Left kidney (tissue), 2 donors: Measurements from ENCODE around the gene ACACB. TPM values are rescaled to one million over a fixed set of nuclear protein-coding genes. Genes with fewer than 3 reads are reported as not detected.

Experiments
- DNase-seq: peaks from one replicate; pipeline ENCODE4 v3.0.0-alpha.2; 2013
- polyA plus RNA-seq: library from polyadenylated mRNA; unstranded; fragments of 120-200 nt; gene quantifications from one replicate; pipeline ENCODE4 v1.2.1, GENCODE V29; 2013; ENCODE audit not compliant: insufficient read length

Gene ACACB
- polyA plus RNA-seq, 1 donor, result 28.2 TPM

DNA sequence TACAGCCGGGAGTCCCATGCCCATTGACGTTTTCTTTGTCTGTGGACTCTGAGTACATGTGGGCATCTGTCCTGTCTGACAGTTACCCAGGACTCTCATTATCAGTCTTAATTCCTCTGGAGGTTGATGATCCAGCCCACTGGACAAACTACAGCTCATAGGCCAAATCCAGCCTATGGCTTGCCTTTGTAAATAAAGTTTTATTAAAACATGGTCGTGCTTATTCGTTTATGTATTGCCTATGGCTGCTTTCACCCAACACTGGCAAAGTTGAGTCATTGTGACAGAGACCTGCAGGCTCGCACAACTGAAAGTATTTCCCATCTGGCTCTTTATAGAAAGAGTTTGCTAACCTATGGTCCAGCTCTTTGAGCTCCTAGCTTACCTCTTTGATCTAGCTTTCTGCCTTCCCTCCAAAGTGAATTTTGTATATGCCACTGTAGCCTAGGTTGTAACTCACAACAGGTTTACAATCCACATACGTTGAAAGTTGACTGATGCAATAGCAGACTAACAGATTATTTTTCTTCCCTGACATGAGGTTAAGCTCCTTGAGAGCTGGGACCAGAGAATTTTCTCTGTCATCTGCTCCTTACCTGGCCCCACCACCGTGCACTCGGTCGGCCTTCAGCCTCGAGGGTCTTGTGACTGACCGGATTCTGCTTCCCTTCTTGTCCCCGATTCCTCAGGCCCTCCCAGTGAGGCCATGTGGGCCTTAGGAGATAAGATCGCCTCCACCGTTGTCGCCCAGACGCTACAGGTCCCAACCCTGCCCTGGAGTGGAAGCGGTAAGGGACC lies 57.3 kb downstream of the ACACB start:
- DNase-seq, result no peak

DNA sequence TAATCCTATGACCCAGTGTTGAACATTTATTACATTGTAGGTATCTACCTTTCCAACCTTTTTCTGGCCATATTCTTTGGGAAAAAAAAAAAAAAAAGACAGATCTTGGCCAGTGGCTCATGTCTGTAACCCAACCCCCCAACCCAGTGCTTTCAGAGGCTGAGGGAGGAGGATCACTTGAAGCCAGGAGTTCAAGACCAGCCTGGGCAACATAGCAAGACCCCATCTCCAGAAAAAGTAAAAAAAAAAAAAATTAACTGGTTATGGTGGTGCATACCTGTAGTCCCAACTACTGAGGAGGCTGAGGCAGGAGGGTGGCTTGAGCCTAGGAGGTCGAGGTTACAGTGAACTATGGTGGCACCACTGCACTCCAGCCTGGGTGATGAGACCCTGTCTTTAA lies 58.1 kb downstream of the ACACB start:
- DNase-seq, result no peak

DNA sequence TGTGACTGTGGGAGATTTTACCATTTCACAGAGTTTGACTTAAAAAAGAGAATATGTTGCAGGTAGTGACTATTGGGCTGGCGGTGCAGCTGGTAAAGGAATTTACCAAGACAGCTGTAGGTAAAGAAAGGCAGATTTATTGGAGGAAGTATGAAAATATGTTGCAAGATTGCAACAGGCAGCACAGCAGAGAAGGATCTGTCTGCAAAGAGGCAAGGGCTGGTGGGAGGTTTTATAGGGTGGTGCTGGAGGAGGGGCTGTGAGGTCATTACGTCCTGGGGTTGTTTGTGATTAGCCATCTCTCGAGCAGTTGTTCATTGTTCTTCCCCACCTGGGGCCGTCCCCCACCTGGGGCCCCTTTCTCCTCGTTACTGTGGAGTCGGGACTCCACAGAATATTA lies 62.1 kb downstream of the ACACB start:
- DNase-seq, result no peak

DNA sequence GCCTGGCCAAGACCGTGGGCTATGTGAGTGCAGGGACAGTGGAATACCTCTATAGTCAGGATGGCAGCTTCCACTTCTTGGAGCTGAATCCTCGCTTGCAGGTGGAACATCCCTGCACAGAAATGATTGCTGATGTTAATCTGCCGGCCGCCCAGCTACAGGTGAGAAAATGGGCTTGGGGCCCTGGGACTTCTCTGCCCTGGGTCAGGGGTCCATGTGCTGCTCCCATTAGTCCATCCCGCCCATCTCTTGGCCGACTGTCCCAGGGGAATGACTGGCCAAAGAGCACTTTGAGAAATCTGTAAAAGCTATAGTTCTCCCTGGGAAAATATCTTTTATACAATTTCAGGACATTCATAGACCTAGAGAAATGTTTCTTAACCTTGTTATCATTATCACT lies 63.5 kb downstream of the ACACB start:
- DNase-seq, result no peak

DNA sequence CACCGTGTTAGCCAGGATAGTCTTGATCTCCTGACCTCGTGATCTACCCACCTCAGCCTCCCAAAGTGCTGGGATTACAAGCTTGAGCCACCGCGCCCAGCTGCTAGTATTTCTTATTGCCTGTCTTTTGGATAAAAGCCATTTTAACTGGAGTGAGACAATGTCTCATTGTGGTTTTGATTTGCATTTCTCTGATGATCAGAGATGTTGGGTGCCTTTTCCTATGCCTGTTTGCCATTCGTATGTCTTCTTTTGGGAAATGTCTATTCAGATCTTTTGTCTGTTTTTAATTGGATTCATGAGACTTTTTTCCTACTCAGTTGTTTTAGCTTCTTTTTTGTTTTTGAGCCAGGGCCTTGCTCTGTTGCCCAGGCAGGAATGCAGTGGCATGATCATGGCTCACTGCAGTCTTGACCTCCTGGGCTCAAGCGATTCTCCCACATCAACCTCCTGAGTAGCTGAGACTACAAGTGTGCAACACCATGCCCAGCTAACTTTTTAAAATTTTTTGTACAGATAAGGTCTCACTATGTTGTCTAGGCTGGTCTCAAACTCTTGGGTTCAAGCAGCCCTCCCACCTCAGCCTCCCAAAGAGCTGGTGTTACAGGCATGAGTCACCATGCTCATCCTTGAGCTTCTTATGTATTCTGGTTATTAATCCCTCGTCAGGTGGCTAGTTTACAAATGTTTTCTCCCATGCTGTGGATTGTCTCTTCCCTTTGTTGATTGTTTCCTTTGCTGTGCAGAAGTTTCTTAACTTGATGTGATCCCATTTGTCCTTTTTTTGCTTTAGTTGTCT lies 65.9 kb downstream of the ACACB start:
- no peak for DNase-seq

DNA sequence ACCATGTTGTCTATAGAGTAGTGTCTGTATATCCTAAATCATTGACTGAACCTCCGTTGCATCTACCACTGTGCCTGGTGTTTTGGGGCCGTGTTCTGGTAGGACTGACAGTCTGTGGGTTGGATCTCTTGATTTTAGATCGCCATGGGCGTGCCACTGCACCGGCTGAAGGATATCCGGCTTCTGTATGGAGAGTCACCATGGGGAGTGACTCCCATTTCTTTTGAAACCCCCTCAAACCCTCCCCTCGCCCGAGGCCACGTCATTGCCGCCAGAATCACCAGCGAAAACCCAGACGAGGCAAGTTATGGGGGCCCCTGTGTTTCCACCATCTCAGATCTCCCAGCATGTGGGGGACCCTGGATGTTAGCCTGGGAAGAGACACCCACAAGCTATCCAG lies 69.1 kb downstream of the ACACB start:
- DNase-seq, result no peak

DNA sequence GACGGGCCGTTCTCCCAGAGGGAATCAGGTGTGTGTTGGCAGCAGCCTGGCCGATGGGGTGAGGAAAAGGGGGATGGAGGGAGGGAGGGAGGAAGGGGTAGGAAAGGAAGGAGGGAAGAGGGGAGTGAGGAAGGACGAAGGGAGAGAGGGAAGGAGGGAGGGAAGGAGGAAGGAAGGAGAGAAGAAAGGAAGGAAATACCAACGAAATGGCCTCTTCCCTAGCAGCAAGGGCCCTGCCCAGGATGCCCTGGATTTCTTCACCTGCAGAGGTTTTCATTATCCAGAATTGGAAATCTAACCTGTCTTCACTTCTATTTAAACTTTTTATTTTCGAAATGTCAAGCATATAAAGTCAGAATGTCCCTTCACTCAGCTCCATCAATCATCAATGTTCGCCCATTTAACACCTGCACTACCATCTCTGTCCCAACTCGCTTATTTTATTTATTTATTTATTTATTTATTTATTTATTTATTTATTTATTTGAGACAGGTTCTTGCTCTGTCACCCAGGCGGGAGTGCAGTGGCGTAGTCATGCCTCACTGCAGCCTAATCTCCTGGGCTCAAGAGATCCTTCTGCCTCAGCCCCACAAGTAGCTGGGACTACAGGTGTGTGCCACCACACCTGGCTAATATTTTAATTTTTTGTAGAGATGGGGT lies 70.7 kb downstream of the ACACB start:
- DNase-seq, result no peak

DNA sequence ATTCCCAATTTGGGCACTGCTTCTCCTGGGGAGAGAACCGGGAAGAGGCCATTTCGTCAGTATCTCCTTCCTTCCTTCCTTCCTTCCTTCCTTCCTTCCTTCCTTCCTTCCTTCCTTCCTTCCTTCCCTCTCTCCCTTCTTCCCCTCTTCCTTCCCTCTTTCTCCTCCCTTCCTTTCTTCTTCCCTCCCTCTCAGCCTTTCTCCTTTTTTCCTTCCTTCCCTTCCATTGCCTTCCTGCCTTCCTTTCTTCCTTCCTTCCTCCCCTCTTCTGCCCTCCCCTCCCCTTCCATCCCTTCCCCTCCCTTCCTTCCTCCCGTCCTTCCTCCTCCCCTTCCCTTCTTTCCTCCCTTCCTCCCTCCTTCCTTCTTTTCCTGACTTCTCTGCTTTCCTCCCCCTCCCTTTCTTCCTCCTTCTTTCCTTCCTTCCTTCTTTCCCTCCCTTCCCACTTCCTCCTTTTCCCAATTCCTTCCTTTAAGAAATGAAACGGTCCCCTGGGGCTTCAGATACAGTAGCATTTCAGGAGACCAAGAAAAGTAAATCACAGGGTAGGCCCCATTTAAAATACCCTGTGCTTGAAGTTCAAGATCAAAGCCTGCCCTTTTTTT lies 71.8 kb downstream of the ACACB start:
- no peak for DNase-seq

DNA sequence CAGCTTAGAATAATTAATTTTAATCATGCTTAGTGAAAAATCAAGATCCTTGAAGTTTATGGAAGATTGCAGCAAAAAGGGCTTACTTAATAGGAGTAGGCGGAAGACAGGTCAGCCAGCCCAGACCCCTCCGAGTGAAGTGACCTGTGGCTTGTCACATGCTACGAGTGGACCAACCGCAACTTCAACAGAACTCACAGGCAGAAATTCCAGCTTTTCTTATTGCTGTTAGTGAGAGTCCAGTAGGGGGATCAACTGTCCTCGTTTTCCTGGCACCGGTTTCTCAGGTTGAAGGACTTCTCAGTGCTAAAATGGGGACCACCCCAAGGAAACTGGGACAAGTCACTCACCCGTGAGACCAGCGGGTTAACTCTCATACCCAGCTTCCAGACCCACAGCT lies 72.9 kb downstream of the ACACB start:
- no peak for DNase-seq

DNA sequence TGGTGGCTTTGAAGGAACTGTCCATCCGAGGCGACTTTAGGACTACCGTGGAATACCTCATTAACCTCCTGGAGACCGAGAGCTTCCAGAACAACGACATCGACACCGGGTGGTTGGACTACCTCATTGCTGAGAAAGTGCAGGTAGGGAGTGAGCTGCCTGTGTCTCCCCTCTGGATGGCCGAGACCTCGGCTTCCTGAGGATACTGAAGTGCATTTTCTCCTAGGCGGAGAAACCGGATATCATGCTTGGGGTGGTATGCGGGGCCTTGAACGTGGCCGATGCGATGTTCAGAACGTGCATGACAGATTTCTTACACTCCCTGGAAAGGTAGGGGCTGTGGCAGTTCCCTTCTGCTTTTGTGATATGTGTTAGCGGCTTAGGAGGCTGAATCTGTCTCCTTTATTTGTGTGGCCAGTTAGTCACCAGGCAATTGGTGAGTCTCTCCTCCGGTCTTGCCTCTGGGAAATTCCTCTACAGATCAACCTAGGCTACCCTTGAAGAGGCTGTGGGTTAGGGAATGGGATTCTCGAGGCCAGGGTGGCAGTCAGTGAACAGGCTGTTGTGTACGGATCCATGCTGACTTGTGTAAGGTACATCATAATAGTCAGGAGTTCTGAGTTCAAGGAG lies 75.3 kb downstream of the ACACB start:
- no peak for DNase-seq

DNA sequence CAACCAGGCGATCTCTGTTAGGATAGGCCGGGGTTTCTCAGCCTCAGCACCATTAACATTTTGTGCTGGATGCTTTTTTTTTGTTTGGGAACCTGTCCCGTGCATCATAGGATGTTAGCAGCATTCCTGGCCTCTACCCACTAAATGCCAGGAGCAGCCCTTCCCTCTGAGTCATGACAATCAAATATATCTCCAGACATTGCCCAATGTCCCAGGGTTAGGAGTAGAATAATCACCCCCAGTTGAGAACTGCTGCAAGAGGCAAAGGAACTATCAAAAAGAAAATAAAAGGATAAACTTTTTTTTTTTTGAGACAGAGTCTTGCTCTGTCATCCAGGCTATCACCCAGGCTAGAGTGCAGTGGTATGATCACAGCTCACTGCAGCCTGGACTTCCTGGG lies 76.0 kb downstream of the ACACB start:
- no peak for DNase-seq

DNA sequence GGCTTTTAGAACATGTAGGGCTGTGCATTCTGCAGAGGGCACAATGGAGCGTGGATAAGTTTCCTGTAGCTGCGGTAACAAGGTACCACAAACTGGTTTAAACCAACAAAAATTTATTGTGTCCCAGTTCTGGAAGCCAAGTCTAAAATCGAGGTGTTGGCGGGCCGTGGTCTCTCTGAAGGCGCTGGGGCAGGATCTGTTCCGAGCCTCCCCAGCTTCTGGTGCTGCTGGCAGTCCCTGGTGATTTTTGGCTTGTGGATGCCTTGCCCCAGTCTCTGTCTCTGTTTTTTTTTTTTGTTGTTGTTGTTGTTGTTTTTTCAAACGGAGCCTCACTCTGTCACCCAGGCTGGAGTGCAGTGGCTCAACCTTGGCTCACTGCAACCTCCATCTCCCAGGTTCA lies 77.5 kb downstream of the ACACB start:
- no peak for DNase-seq

DNA sequence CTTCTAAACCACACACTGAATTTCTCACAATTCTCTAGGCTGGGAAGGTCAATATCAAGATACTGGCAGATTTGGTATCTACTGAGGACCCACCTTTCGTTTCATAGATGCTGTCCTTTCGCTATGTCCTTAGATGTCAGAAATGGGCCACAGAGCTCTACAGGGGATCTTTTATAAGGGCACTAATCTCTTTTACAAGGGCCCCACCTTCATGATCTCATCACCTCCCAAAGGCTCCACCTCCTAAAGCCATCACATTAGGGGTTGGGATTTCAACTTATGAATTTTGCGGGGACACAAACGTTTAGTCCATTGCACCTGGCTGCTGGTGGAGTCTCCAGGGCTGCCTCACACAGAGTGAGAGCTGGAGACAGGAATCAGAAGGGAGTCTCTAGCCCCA lies 79.9 kb downstream of the ACACB start:
- no peak for DNase-seq

DNA sequence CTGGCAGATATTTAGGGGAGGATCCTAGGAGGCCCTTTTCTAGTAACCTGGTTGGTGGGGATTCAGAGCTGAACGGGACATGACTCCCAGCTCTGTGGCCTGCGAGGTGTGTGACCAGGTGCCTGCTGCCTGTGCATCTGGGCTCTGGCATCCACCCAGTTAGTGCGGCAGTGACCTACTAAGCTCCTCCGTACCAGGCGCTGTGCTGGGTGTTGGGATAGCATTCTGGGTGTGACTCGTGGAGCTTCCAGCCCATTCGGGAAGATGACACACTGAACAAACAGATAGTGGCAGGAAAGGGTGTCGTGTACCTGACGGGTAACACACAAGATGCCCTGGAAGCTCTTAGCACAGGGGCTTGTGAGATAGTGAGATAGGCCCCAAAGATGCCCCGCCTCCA lies 80.9 kb downstream of the ACACB start:
- DNase-seq, result no peak

DNA sequence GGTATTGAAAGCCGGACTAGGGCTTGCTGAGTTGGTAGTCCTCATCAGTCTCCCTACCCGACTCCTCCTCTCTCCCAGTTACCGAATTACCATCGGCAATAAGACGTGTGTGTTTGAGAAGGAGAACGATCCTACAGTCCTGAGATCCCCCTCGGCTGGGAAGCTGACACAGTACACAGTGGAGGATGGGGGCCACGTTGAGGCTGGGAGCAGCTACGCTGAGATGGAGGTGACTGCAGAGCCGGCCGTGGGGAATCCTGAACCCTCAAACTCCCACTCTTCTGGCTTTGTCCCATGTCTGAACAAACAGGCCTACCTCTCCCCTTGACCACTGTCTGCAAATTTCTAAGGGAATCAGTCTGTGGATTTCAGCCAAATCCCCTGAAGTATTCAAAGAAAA lies 82.9 kb downstream of the ACACB start:
- DNase-seq, result no peak

DNA sequence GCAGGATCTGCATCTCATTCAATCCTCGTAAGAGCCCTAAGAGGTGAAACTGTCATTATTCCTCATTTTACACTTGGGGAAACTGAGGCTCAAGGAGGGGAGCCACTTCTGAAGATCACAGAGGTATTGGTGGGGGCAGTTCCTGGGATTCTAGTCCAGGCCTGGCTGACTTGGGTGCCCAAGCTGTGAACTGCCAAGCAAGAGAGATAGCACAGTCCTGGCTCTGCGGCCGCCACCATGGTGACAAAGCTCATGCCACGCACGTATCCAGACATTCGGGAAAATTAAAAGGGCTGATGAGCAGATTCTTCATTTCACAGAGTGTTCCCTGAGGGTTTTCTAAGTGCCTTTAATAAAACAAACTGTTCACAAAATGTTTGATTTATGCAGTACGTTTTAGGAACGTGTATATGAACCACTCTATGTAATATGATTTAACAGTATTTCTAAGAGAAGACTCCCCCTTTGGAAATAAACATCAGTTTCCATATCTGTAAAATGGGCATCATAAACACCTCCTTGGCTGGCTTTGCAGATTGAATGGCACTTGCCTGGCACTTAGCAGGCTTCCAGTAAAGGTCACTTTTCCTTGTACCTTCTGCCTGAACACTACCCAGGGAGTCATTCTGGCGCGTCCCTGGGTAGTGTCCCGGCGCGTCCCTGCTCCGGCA lies 84.6 kb downstream of the ACACB start:
- DNase-seq, result no peak

DNA sequence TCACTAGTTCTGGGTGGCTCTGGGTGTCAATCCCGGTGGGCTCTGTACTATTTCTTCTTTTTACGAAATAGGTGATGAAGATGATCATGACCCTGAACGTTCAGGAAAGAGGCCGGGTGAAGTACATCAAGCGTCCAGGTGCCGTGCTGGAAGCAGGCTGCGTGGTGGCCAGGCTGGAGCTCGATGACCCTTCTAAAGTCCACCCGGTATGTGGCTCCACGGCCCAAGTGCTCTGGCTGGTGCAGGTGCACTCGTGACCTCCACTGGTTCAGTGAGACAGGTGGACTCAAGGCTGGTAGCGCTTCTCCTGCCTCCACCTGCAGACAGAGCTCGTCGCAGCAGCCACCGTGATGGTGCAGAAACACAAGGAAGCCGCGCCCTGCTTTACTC lies 85.1 kb downstream of the ACACB start:
- no peak for DNase-seq

DNA sequence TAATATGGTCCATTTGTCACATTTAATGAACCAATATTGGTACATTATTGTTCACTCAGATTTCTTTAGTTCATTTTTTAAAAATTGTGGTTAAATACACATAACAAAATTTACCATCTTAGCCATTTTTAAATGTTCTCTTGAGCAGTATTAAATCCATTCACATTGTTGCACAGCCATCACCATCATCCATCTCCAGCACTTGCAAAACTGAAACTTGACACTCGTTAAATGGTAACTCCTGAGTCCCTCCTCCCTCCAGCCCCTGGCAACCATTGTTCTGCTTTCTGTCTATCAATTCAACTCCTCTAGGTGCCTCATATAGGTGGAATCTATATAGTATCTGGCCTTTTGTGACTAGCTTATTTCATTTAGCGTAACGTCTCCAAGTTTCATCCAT lies 86.4 kb downstream of the ACACB start:
- no peak for DNase-seq

DNA sequence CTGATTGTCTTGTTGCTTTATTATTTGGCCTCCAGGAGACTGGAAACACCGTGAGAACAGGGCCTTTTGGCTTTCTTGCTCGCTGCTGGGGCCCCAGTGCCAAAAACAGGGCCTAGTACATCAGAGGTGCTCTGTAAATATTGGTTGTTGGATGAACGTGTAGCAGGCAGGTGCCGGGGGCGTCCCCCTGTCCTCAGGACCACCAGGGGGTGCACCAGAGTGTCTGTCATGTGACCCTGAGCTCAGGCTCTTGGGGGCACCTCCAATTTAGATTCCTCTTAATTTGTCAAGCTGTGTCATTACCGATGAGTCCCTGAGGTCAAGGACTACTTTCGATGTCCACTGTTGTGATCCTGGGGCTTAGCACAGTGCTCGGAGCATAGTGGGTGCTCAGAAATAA lies 87.1 kb downstream of the ACACB start:
- DNase-seq, result no peak

DNA sequence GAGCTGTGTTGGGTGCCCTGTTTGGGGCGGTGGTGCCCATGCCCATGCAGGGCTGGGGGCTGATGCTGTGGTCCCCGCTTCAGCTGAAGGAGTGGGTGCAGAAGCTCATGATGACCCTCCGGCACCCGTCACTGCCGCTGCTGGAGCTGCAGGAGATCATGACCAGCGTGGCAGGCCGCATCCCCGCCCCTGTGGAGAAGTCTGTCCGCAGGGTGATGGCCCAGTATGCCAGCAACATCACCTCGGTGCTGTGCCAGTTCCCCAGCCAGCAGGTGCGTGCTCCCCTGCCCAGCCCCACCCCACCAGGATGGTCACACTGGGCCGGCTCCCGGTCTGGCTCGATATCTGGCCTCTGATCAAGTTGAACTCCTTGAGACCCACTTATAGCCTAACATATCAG lies 92.7 kb downstream of the ACACB start:
- DNase-seq, result no peak

DNA sequence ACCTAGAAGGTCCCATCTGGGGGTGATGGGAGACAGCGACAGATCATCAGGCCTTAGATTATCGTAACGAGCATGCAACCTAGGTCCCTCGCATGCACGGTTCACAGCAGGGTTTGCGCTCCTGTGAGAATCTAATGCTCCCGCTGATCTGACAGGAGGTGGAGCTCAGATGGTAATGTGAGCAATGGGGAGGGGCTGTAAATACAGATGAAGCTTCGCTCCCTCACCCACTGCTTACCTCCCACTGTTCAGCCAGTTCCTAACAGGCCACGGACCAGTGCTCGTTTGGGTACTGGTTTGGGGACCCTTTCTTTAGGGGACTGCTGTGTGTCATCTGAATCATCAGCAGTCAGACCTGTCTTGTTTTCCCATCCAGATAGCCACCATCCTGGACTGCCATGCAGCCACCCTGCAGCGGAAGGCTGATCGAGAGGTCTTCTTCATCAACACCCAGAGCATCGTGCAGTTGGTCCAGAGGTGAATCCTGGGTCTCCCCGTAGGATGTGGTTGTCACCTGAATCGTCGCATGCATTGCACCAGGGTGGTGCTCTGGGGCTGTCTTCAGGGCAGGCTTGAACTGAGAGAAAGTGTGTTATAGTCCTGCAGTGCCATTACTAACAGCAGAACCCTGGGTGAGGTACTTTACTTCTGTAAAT lies 96.2 kb downstream of the ACACB start:
- DNase-seq, result no peak
